ENCODE data around the gene DPPA3. TPM values are rescaled to one million over a fixed set of nuclear protein-coding genes. Genes with fewer than 3 reads are reported as not detected.
"Not testable (repeated sequence)": the region's sequence is repeated elsewhere in the genome, so short reads cannot be mapped to it uniquely, and the experiment has no call there.

DPPA3 gene
- total and polyA plus RNA-seq, 2 donors, result 0.19 to 0.57 TPM

- Histone ChIP-seq H3K4me1 (ENCODE audit: control insufficient read depth in 2 of 2, insufficient read depth in 2 of 2, low read length in 2 of 2) (no peaks in the 10 kb centered on the region), H3K27me3 (ENCODE audit: control insufficient read depth in 2 of 2, insufficient read depth in 1 of 2, low read length in 1 of 2) (no peaks in the 10 kb centered on the region), H3K36me3 (ENCODE audit: control insufficient read depth in 2 of 2, insufficient read depth in 2 of 2, low read length in 1 of 2) (no peaks in the 10 kb centered on the region), H3K4me3 (ENCODE audit: low read length in 2 of 2) (no peak overlapping the region), H3K9me3 (ENCODE audit: control insufficient read depth in 2 of 2, insufficient read depth in 1 of 2, low read length in 1 of 2) (no peaks in the 10 kb centered on the region), H3K27ac (ENCODE audit: low read depth in 1 of 2, low read length in 1 of 2) (no peak overlapping the region)
- DNase-seq (ENCODE audit: low read depth in 6 of 9, low spot score in 9 of 9), result no peak
- 95% methylated on average over 6 of the region's 6 CpGs for WGBS
Observed at GRCh38 chr12:7750350-7750749, 39.1 kb downstream of the DPPA3 start.

DNA sequence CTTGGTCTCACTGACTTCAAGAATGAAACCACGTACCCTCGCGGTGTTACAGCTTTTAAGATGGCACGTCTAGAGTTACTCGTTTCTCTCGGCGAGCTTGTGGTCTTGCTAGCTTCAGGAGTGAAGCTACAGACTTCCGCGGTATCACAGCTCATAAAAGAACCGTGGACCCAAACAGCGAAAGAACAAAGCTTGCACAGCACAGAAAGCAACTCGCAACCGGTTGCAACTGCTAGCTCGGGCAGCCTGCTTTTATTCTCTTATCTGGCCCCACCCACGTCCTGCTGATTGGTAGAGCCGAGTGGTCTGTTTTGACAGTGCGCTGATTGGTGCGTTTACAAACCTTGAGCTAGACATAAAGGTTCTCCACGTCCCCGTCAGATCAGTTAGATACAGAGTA is 40.2 kb downstream of the DPPA3 start:
- no peak overlapping the region for H3K4me3 ChIP-seq (ENCODE audit: low read length in 2 of 2)
- 92% methylated on average over 20 of the region's 20 CpGs for WGBS
- DNase-seq (ENCODE audit: low read depth in 6 of 9, low spot score in 9 of 9), result no peak
- H3K9me3 ChIP-seq (ENCODE audit: control insufficient read depth in 2 of 2, insufficient read depth in 1 of 2, low read length in 1 of 2), result no peaks in the 10 kb centered on the region
- H3K36me3 ChIP-seq (ENCODE audit: control insufficient read depth in 2 of 2, insufficient read depth in 2 of 2, low read length in 1 of 2), result no peaks in the 10 kb centered on the region
- H3K27ac ChIP-seq (ENCODE audit: low read depth in 1 of 2, low read length in 1 of 2), result no peak overlapping the region
- no peaks in the 10 kb centered on the region for H3K27me3 ChIP-seq (ENCODE audit: control insufficient read depth in 2 of 2, insufficient read depth in 1 of 2, low read length in 1 of 2)
- no peaks in the 10 kb centered on the region for H3K4me1 ChIP-seq (ENCODE audit: control insufficient read depth in 2 of 2, insufficient read depth in 2 of 2, low read length in 2 of 2)

DNA sequence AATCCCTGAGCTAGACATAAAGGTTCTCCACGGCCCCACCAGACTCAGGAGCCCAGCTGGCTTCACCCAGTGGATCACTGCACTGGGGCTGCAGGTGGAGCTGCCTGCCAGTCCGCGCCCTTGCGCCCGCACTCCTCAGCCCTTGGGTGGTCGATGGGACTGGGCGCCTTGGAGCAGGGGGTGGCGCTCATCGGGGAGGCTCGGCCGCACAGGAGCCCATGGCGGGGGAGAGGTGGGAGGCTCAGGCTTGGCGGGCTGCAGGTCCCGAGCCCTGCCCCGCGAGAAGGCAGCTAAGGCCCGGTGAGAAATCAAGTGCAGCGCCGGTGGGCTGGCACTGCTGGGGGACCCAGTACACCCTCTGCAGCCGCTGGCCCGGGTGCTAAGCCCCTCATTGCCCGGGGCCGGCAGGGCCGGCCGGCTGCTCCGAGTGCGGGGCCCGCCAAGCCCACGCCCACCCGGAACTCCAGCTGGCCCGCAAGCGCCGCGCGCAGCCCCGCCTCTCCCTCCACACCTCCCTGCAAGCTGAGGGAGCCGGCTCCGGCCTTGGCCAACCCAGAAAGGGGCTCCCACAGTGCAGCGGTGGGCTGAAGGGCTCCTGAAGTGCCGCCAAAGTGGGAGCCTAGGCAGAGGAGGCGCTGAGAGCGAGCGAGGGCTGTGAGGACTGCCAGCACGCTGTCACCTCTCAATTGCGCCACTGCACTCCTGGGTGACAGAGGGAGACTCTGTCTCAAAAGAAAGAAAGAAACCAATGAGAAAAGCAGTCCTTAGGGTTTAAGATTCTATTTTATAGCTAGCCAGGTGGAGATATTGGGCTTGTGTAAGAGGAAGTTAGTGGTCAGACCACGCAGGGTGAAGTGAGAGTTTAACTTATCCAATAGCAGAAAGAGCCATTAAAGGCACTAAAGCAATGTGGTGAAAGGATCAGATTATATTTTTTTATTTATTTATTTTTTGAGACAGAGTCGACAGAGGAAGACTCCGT is 41.0 kb downstream of the DPPA3 start:
- H3K27me3 ChIP-seq (ENCODE audit: control insufficient read depth in 2 of 2, insufficient read depth in 1 of 2, low read length in 1 of 2); DNase-seq (ENCODE audit: low read depth in 6 of 9, low spot score in 9 of 9); H3K4me1 ChIP-seq (ENCODE audit: control insufficient read depth in 2 of 2, insufficient read depth in 2 of 2, low read length in 2 of 2); H3K27ac ChIP-seq (ENCODE audit: low read depth in 1 of 2, low read length in 1 of 2); H3K9me3 ChIP-seq (ENCODE audit: control insufficient read depth in 2 of 2, insufficient read depth in 1 of 2, low read length in 1 of 2); H3K4me3 ChIP-seq (ENCODE audit: low read length in 2 of 2); H3K36me3 ChIP-seq (ENCODE audit: control insufficient read depth in 2 of 2, insufficient read depth in 2 of 2, low read length in 1 of 2): not testable (repeated sequence)
- WGBS, result 89% methylated on average over 41 of the region's 48 CpGs

DNA sequence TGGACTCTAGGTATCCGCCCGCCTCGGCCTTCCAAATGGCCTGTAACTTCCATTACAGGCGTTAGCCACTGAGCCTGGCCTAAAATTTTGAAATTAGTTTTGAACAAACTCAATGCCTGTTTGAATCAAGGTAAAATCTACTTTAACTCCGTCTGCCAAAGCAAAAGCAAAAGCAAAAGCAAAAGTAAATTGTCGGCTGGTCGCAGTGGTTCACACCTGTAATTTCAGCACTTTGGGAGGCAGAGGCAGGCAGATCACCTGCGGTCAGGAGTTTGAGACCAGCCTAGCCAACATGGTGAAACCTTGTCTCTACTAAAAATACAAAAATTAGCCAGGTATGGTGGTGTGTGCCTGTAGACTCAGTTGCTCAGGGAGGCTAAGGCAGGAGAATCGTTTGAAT is 44.4 kb downstream of the DPPA3 start:
- H3K9me3 ChIP-seq (ENCODE audit: control insufficient read depth in 2 of 2, insufficient read depth in 1 of 2, low read length in 1 of 2); DNase-seq (ENCODE audit: low read depth in 6 of 9, low spot score in 9 of 9); H3K27me3 ChIP-seq (ENCODE audit: control insufficient read depth in 2 of 2, insufficient read depth in 1 of 2, low read length in 1 of 2); H3K27ac ChIP-seq (ENCODE audit: low read depth in 1 of 2, low read length in 1 of 2); H3K4me3 ChIP-seq (ENCODE audit: low read length in 2 of 2); H3K4me1 ChIP-seq (ENCODE audit: control insufficient read depth in 2 of 2, insufficient read depth in 2 of 2, low read length in 2 of 2); H3K36me3 ChIP-seq (ENCODE audit: control insufficient read depth in 2 of 2, insufficient read depth in 2 of 2, low read length in 1 of 2): not testable (repeated sequence)
- 70% methylated on average over 9 of the region's 9 CpGs for WGBS

DNA sequence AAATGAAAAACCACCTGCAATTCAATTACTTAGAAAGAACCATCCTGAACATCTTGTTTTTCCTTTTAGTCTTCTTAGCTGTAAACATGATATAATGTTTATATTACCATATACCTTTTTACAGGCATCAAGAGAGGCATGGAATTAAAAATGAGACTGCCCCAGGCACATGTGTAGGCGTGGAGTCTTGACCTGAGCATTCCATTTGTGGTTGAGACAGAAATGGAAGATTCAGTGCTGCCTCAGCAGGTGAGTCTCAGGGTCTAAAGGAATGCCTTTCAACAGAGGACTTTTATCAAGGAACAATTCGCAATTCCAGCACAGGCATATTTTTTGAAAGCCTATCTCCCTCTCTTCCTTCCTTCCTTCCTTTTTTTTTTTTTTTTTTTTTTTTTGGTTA is 45.8 kb downstream of the DPPA3 start:
- Histone ChIP-seq H3K4me1 (ENCODE audit: control insufficient read depth in 2 of 2, insufficient read depth in 2 of 2, low read length in 2 of 2) (no peaks in the 10 kb centered on the region), H3K4me3 (ENCODE audit: low read length in 2 of 2) (no peak overlapping the region), H3K27me3 (ENCODE audit: control insufficient read depth in 2 of 2, insufficient read depth in 1 of 2, low read length in 1 of 2) (no peaks in the 10 kb centered on the region), H3K36me3 (ENCODE audit: control insufficient read depth in 2 of 2, insufficient read depth in 2 of 2, low read length in 1 of 2) (no peaks in the 10 kb centered on the region), H3K27ac (ENCODE audit: low read depth in 1 of 2, low read length in 1 of 2) (no peak overlapping the region), H3K9me3 (ENCODE audit: control insufficient read depth in 2 of 2, insufficient read depth in 1 of 2, low read length in 1 of 2) (no peaks in the 10 kb centered on the region)
- no peak for DNase-seq (ENCODE audit: low read depth in 6 of 9, low spot score in 9 of 9)
- WGBS, result 95% methylated on average over 2 of the region's 2 CpGs

GRCh38 chr12:7758766-7759140 is 47.5 kb downstream of the DPPA3 start:
- DNase-seq (ENCODE audit: low read depth in 6 of 9, low spot score in 9 of 9), result no peak
- Histone ChIP-seq H3K9me3 (ENCODE audit: control insufficient read depth in 2 of 2, insufficient read depth in 1 of 2, low read length in 1 of 2) (no peaks in the 10 kb centered on the region), H3K36me3 (ENCODE audit: control insufficient read depth in 2 of 2, insufficient read depth in 2 of 2, low read length in 1 of 2) (no peaks in the 10 kb centered on the region), H3K4me3 (ENCODE audit: low read length in 2 of 2) (no peak overlapping the region), H3K27me3 (ENCODE audit: control insufficient read depth in 2 of 2, insufficient read depth in 1 of 2, low read length in 1 of 2) (no peaks in the 10 kb centered on the region), H3K27ac (ENCODE audit: low read depth in 1 of 2, low read length in 1 of 2) (no peak overlapping the region), H3K4me1 (ENCODE audit: control insufficient read depth in 2 of 2, insufficient read depth in 2 of 2, low read length in 2 of 2) (no peaks in the 10 kb centered on the region)
- WGBS, result 84% methylated on average over 9 of the region's 9 CpGs

Other genes starting within 250 kb of the DPPA3 start
- gene CD163, start 207.7 kb upstream of the DPPA3 start, total RNA-seq, result 14.9 TPM
- 132 TPM for gene CD163, start 207.7 kb upstream of the DPPA3 start, polyA plus RNA-seq
- gene APOBEC1, start 45.5 kb upstream of the DPPA3 start, total RNA-seq, result 0.09 TPM
- 0.11 TPM for gene APOBEC1, start 45.5 kb upstream of the DPPA3 start, polyA plus RNA-seq
- gene GDF3, start 15.7 kb upstream of the DPPA3 start, total RNA-seq, result 0.24 TPM
- 0.37 TPM for gene GDF3, start 15.7 kb upstream of the DPPA3 start, polyA plus RNA-seq
- 1.4 TPM for gene CLEC4C, start 35.9 kb downstream of the DPPA3 start, total RNA-seq
- 0.82 TPM for gene CLEC4C, start 35.9 kb downstream of the DPPA3 start, polyA plus RNA-seq
- gene NANOGNB, start 53.8 kb downstream of the DPPA3 start, total RNA-seq, result not detected
- gene NANOGNB, start 53.8 kb downstream of the DPPA3 start, polyA plus RNA-seq, result not detected
- 0.05 TPM for gene NANOG, start 78.0 kb downstream of the DPPA3 start, total RNA-seq
- 0.02 TPM for gene NANOG, start 78.0 kb downstream of the DPPA3 start, polyA plus RNA-seq
- gene SLC2A14, start 161.5 kb downstream of the DPPA3 start, total RNA-seq, result 0.19 TPM
- gene SLC2A14, start 161.5 kb downstream of the DPPA3 start, polyA plus RNA-seq, result 0.07 TPM
- gene SLC2A3, start 224.8 kb downstream of the DPPA3 start, total RNA-seq, result 37.6 TPM
- 14.9 TPM for gene SLC2A3, start 224.8 kb downstream of the DPPA3 start, polyA plus RNA-seq

Measured in thymus (tissue), 11 donors.